Left ventricle myocardium inferior (tissue), 1 donor: ENCODE data around the gene IPO8. TPM values are rescaled to one million over a fixed set of nuclear protein-coding genes. Genes with fewer than 3 reads are reported as not detected.

Experiments
- DNase-seq: peaks from one replicate; pipeline ENCODE4 v3.0.0-alpha.2; 2020
- H3K27ac ChIP-seq: fragments of 200-600 bp; replicated peaks from 2 replicates; pipeline ENCODE4 v1.8.0; 2021
- H3K27me3 ChIP-seq: fragments of 200-600 bp; 2 replicates; pipeline ENCODE4 v1.8.0; 2021; ENCODE audit warnings: low read depth
- H3K36me3 ChIP-seq: fragments of 200-600 bp; 2 replicates; pipeline ENCODE4 v1.8.0; 2021
- H3K4me1 ChIP-seq: fragments of 200-600 bp; 2 replicates; pipeline ENCODE4 v1.8.0; 2021
- H3K4me3 ChIP-seq: fragments of 200-600 bp; 2 replicates; pipeline ENCODE4 v1.8.0; 2021; ENCODE audit warnings: mild to moderate bottlenecking, moderate library complexity
- H3K9me3 ChIP-seq: fragments of 200-600 bp; replicated peaks from 2 replicates; pipeline ENCODE4 v1.8.0; 2021
- CTCF ChIP-seq: fragments of 200-600 bp; IDR thresholded peaks from 2 replicates; pipeline ENCODE4 v1.8.0; 2021; ENCODE audit warnings: antibody characterized with exemption, mild to moderate bottlenecking, borderline replicate concordance
- intact Hi-C: fragments of 100-400 bp; cut with micrococcal nuclease; formaldehyde crosslinking; loops from one replicate; pipeline ENCODE4 v1.11.0; 2022
- total RNA-seq: library from RNA; stranded (reverse); fragmentation: NEBNext Ultra II Directional; extraction: Animal tissue kit (Norgen Biotek cat#: 25700); gene quantifications from one replicate; pipeline ENCODE4 v1.2.1, GENCODE V29; 2021
- donor health status: DM: no; HTN: yes; CAD: no; lungs with severe emphysema.

The IPO8 gene
- total RNA-seq, 1 donor from 2014 or later = 25.2 TPM

- Histone ChIP-seq H3K9me3 (no peaks in the 10 kb centered on the region), H3K4me3 (no peak overlapping the region), H3K36me3 (peaks cover 26% of the 10 kb centered on the region), H3K4me1 (no peaks in the 10 kb centered on the region), H3K27me3 (no peaks in the 10 kb centered on the region), H3K27ac (no peak overlapping the region)
- no peak for TF ChIP-seq CTCF
- intact Hi-C loops = no loop called here
- DNase-seq = no peak
Observed at GRCh38 chr12:30707613-30708342, 12.1 kb upstream of the IPO8 start.

- TF ChIP-seq CTCF = no peak
- peaks cover 22% of the 10 kb centered on the region for H3K36me3 ChIP-seq
- intact Hi-C loops = no loop called here
- DNase-seq = no peak
- H3K27me3 ChIP-seq = no peaks in the 10 kb centered on the region
- no peak overlapping the region for H3K27ac ChIP-seq
- no peaks in the 10 kb centered on the region for H3K9me3 ChIP-seq
- no peak overlapping the region for H3K4me3 ChIP-seq
- no peaks in the 10 kb centered on the region for H3K4me1 ChIP-seq
Observed at GRCh38 chr12:30706476-30706875, 10.8 kb upstream of the IPO8 start.

- Histone ChIP-seq H3K36me3 (no peaks in the 10 kb centered on the region), H3K27me3 (no peaks in the 10 kb centered on the region), H3K4me1 (peaks cover 6% of the 10 kb centered on the region), H3K27ac (no peak overlapping the region), H3K9me3 (no peaks in the 10 kb centered on the region), H3K4me3 (no peak overlapping the region)
- intact Hi-C loops = no loop called here
- DNase-seq = no peak
- no peak for TF ChIP-seq CTCF
Observed at GRCh38 chr12:30701056-30701455, 5.4 kb upstream of the IPO8 start.

- Histone ChIP-seq H3K27ac (no peak overlapping the region), H3K4me1 (peaks cover 10% of the 10 kb centered on the region), H3K27me3 (no peaks in the 10 kb centered on the region), H3K9me3 (no peaks in the 10 kb centered on the region), H3K4me3 (no peak overlapping the region), H3K36me3 (no peaks in the 10 kb centered on the region)
- no peak for TF ChIP-seq CTCF
- intact Hi-C loops = no loop called here
- DNase-seq = no peak
Observed at GRCh38 chr12:30700216-30700900, 4.7 kb upstream of the IPO8 start.

GRCh38 chr12:30698346-30698745 is 2.7 kb upstream of the IPO8 start:
- Histone ChIP-seq H3K9me3 (no peaks in the 10 kb centered on the region), H3K4me3 (no peak overlapping the region), H3K4me1 (peaks cover 30% of the 10 kb centered on the region), H3K27me3 (no peaks in the 10 kb centered on the region), H3K27ac (no peak overlapping the region), H3K36me3 (no peaks in the 10 kb centered on the region)
- intact Hi-C loops = no loop called here
- no peak for DNase-seq
- no peak for TF ChIP-seq CTCF
